Measurements from ENCODE around the gene GRIK5.

The GRIK5 gene

GRCh38 chr19:42093926-42094325, 23.9 kb upstream of the GRIK5 start:
- no peak for DNase-seq

GRCh38 chr19:42093505-42093904, 23.5 kb upstream of the GRIK5 start:
- DNase-seq, result no peak

- DNase-seq, result no peak
These were observed 22.3 kb upstream of the GRIK5 start for GRCh38 chr19:42092350-42092749.

GRCh38 chr19:42091742-42092141, 21.7 kb upstream of the GRIK5 start:
- no peak for DNase-seq

- DNase-seq, result no peak
These were observed 21.3 kb upstream of the GRIK5 start for GRCh38 chr19:42091300-42091699.

GRCh38 chr19:42090672-42091071, 20.7 kb upstream of the GRIK5 start:
- no peak for DNase-seq

GRCh38 chr19:42089772-42090171, 19.8 kb upstream of the GRIK5 start:
- DNase-seq, result no peak

- no peak for DNase-seq
These were observed 19.3 kb upstream of the GRIK5 start for GRCh38 chr19:42089191-42089750.

GRCh38 chr19:42088471-42089190, 18.6 kb upstream of the GRIK5 start:
- DNase-seq, result no peak

- DNase-seq, result no peak
These were observed 17.0 kb upstream of the GRIK5 start for GRCh38 chr19:42086770-42087550.

- DNase-seq, result no peak
These were observed 16.3 kb upstream of the GRIK5 start for GRCh38 chr19:42086188-42086736.

GRCh38 chr19:42083537-42083936, 13.5 kb upstream of the GRIK5 start:
- no peak for DNase-seq

- DNase-seq, result no peak
These were observed 11.7 kb upstream of the GRIK5 start for GRCh38 chr19:42081584-42082203.

GRCh38 chr19:42080764-42081375, 10.9 kb upstream of the GRIK5 start:
- no peak for DNase-seq

- DNase-seq, result no peak
These were observed 10.1 kb upstream of the GRIK5 start for GRCh38 chr19:42079886-42080763.

- DNase-seq, result no peak
These were observed 9.3 kb upstream of the GRIK5 start for GRCh38 chr19:42079276-42079669.

GRCh38 chr19:42078538-42079275, 8.7 kb upstream of the GRIK5 start:
- no peak for DNase-seq

- DNase-seq, result no peak
These were observed 8.1 kb upstream of the GRIK5 start for GRCh38 chr19:42078058-42078457.

- no peak for DNase-seq
These were observed 6.5 kb upstream of the GRIK5 start for GRCh38 chr19:42076380-42076944.

- DNase-seq, result peak; percentile 100
These were observed 5.8 kb upstream of the GRIK5 start, which contains the start of gene ZNF574 for GRCh38 chr19:42075616-42076379. Gene ZNF574, plus strand, starts transcription at chr19:42076166. Its CDS starts 2,441 bp downstream, at chr19:42078607.
